ENCODE results near the gene UMAD1. TPM values are rescaled to one million over a fixed set of nuclear protein-coding genes. Genes with fewer than 3 reads are reported as not detected.

Gene UMAD1
- total and polyA plus RNA-seq, 8 donors, result 5.0 to 20.8 (median 17.2) TPM

GRCh38 chr7:7707246-7707645, 66.7 kb downstream of the UMAD1 start:
- intact Hi-C loops (cut with DNase I), result no loop called here
- no peaks in the 10 kb centered on the region for H3K27me3 ChIP-seq
- 82 to 88% methylated on average over 2 of the region's 2 CpGs for WGBS, 2 donors
- no peak overlapping the region for H3K4me3 ChIP-seq
- peaks cover 4 to 6% (median 4%) of the 10 kb centered on the region in 3 donors for H3K4me1 ChIP-seq
- TF ChIP-seq CTCF (IDR thresholded peaks at IDR 0.05), result no peak
- H3K27ac ChIP-seq, result no peak overlapping the region
- no peaks in the 10 kb centered on the region for H3K9me3 ChIP-seq
- DNase-seq (no peak), ATAC-seq (no peak), FAIRE-seq (no peak)
- no peaks in the 10 kb centered on the region for H3K36me3 ChIP-seq

DNA sequence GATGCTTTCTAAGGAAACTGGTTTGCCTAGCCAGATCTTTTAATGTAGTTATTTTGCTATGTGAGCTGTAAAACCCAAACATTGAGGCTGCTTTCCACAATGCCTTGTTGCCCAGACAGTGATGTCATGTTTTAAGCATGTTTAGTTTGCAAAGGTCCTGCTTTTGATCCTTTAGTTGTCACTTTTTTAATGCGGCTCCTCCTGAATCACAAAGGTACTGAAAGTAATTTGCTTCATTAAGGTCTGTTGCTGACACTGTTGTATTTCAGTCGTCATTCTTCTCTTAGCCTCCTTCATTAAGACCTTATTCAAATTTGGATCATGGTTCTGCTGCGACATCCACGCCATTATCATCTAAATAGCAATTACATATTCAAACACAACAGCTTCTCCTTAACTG, 67.3 kb downstream of the UMAD1 start:
- TF ChIP-seq CTCF (IDR thresholded peaks at IDR 0.05), result no peak
- no peaks in the 10 kb centered on the region for H3K9me3 ChIP-seq
- ATAC-seq (peak in 2 of 4 donors; percentile 50 to 82), FAIRE-seq (no peak), DNase-seq (no peak)
- H3K27ac ChIP-seq, result no peak overlapping the region
- no peak overlapping the region for H3K4me3 ChIP-seq
- no peaks in the 10 kb centered on the region for H3K36me3 ChIP-seq
- 73 to 80% methylated on average over 4 of the region's 4 CpGs for WGBS, 2 donors
- intact Hi-C loops (cut with DNase I), result no loop called here
- peaks cover 4 to 6% (median 4%) of the 10 kb centered on the region in 3 donors for H3K4me1 ChIP-seq
- H3K27me3 ChIP-seq, result no peaks in the 10 kb centered on the region

GRCh38 chr7:7709291-7709690, 68.7 kb downstream of the UMAD1 start:
- DNase-seq, result no peak
- no peaks in the 10 kb centered on the region for H3K36me3 ChIP-seq
- H3K4me1 ChIP-seq, result peaks cover 0 to 6% (median 4%) of the 10 kb centered on the region in 3 donors
- 46 to 48% methylated on average over 3 of the region's 3 CpGs for WGBS, 2 donors
- H3K27ac ChIP-seq, result no peak overlapping the region
- intact Hi-C loops (cut with DNase I), result no loop called here
- TF ChIP-seq CTCF (IDR thresholded peaks at IDR 0.05), result no peak
- H3K9me3 ChIP-seq, result no peaks in the 10 kb centered on the region
- no peak overlapping the region for H3K4me3 ChIP-seq
- no peak for FAIRE-seq
- peak in 1 of 4 donors; percentile 31 for ATAC-seq
- H3K27me3 ChIP-seq, result no peaks in the 10 kb centered on the region

DNA sequence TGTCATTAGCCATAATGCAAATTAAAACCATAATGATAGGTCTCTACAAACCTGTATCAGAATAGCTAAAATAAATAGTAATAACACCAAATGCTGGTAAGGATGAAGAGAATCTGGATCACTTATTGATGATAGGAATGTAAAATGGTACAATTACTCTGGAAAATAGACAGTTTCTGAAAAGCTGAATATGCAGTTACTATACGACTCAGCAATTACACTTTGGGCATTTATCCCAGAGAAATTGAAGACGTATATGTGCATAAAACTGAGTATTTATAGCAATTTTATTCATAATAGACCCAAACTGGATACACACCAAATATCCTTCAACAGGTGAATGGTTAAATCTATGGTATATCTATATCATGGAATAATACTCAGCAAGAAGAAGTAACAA, 69.9 kb downstream of the UMAD1 start:
- H3K9me3 ChIP-seq, result no peaks in the 10 kb centered on the region
- no peaks in the 10 kb centered on the region for H3K27me3 ChIP-seq
- no peak overlapping the region for H3K27ac ChIP-seq
- WGBS, 2 donors, result 87 to 90% methylated on average over 2 of the region's 2 CpGs
- ATAC-seq (no peak), DNase-seq (no peak), FAIRE-seq (no peak)
- no peaks in the 10 kb centered on the region for H3K36me3 ChIP-seq
- H3K4me3 ChIP-seq, result no peak overlapping the region
- peaks cover 0 to 6% (median 4%) of the 10 kb centered on the region in 3 donors for H3K4me1 ChIP-seq
- intact Hi-C loops (cut with DNase I), result no loop called here
- TF ChIP-seq CTCF (IDR thresholded peaks at IDR 0.05), result no peak

- 82 to 89% methylated on average over 4 of the region's 4 CpGs for WGBS, 2 donors
- no peak overlapping the region for H3K4me3 ChIP-seq
- no peaks in the 10 kb centered on the region for H3K4me1 ChIP-seq
- no peak overlapping the region for H3K27ac ChIP-seq
- no peaks in the 10 kb centered on the region for H3K9me3 ChIP-seq
- no peaks in the 10 kb centered on the region for H3K27me3 ChIP-seq
- intact Hi-C loops (cut with DNase I), result no loop called here
- H3K36me3 ChIP-seq, result no peaks in the 10 kb centered on the region
- ATAC-seq, result no peak
- DNase-seq, result no peak
- no peak for FAIRE-seq
- TF ChIP-seq CTCF (IDR thresholded peaks at IDR 0.05), result no peak
Measured at GRCh38 chr7:7713730-7714129, 73.2 kb downstream of the UMAD1 start.
